PC-3 (cell line): ENCODE measurements around the gene CLEC2A.

Experiments
- EZH2 ChIP-seq: fragments of 300-600 bp; sonication (generic); IDR thresholded peaks from one replicate; pipeline ENCODE4 v1.6.1; 2017; ENCODE audit warnings: antibody characterized with exemption, mild to moderate bottlenecking, low read length; ENCODE audit not compliant: unreplicated experiment
- EZH2phosphoT487 ChIP-seq: fragments of 300-600 bp; sonication (generic); IDR thresholded peaks from 2 replicates; pipeline ENCODE4 v1.6.1; 2018; ENCODE audit warnings: mild to moderate bottlenecking, antibody characterized with exemption, low read length, borderline replicate concordance
- TF ChIP-seq, protein P1 (sequence below): fragments of 300-600 bp; sonication (generic); conservative IDR thresholded peaks from 2 replicates; pipeline ENCODE4 v1.5.1; 2017; ENCODE audit warnings: antibody characterized with exemption, low read depth, mild to moderate bottlenecking, low read length

DNA sequence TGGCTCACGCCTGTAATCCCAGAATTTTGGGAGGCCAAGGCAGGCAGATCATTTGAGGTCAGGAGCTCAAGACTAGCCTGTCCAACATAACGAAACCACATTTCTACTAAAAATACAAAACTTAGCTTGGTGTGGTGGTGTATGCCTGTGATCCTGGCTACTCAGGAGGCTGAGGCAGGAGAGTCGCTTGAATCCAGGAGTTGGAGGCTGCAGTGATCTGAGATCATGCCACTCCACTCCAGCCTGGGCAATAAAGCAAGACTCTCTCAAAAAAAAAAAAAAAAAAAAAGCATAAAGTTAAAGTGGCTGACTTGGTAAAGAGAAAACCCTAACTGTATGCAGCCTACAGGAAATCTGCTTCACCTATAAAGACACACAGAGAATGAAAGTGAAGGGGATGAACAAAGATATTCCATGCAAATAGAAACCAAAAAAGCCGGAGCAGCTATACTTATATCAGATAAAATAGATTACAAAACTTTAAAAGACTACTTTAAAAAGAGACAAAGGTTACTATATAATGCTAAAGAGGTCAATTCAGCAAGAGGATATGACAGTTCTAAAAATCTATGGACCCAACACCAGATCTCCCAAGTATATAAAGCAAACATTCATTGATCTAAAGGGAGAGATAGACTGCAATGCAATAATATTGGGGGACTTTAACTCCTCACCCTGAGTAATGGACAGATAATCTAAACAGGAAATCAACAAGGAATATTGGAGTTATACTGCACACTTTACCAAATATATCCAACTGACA lies 67.1 kb downstream of the CLEC2A start:
- TF ChIP-seq, protein P1, sequence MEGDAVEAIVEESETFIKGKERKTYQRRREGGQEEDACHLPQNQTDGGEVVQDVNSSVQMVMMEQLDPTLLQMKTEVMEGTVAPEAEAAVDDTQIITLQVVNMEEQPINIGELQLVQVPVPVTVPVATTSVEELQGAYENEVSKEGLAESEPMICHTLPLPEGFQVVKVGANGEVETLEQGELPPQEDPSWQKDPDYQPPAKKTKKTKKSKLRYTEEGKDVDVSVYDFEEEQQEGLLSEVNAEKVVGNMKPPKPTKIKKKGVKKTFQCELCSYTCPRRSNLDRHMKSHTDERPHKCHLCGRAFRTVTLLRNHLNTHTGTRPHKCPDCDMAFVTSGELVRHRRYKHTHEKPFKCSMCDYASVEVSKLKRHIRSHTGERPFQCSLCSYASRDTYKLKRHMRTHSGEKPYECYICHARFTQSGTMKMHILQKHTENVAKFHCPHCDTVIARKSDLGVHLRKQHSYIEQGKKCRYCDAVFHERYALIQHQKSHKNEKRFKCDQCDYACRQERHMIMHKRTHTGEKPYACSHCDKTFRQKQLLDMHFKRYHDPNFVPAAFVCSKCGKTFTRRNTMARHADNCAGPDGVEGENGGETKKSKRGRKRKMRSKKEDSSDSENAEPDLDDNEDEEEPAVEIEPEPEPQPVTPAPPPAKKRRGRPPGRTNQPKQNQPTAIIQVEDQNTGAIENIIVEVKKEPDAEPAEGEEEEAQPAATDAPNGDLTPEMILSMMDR = no peak
- no peak for TF ChIP-seq EZH2
- no peak for TF ChIP-seq EZH2phosphoT487
